Keratinocyte (primary cell): ENCODE results near the gene CD226. TPM values are rescaled to one million over a fixed set of nuclear protein-coding genes. Genes with fewer than 3 reads are reported as not detected.

Experiments used
- DNase-seq: peaks from one replicate; pipeline ENCODE4 v3.0.0-alpha.2; 2011; ENCODE audit warnings: low read depth, missing footprints, low spot score
- FAIRE-seq: peaks from 2 replicates; lab custom pipeline; 2011; peaks lifted over from hg19 to GRCh38; lab: Jason Lieb, UNC
- H2AFZ ChIP-seq: 2 replicates; pipeline ENCODE4 v1.6.0; 2012; ENCODE audit warnings: low read length, control low read depth, inconsistent platforms; ENCODE audit not compliant: control insufficient read depth
- H3K27ac ChIP-seq: 2 replicates; pipeline ENCODE4 v1.5.1; 2011; ENCODE audit warnings: low read length; ENCODE audit not compliant: control insufficient read depth, insufficient read depth
- H3K27me3 ChIP-seq: 3 replicates; pipeline ENCODE4 v1.6.0; 2011; ENCODE audit warnings: low read length; ENCODE audit not compliant: control insufficient read depth, insufficient read depth; ENCODE audit errors: extremely low read depth
- H3K36me3 ChIP-seq, 2 experiments: 2 replicates in 1 of 2; 3 replicates in 1 of 2; pipeline ENCODE4 v1.5.1; 2011; ENCODE audit warnings: low read length in 2 of 2, mild to moderate bottlenecking in 1 of 2; ENCODE audit not compliant: control insufficient read depth in 2 of 2, insufficient read depth in 2 of 2; ENCODE audit errors: extremely low read depth in 1 of 2
- H3K4me1 ChIP-seq: 3 replicates; pipeline ENCODE4 v1.5.1; 2011; ENCODE audit warnings: low read length; ENCODE audit not compliant: control insufficient read depth, insufficient read depth; ENCODE audit errors: extremely low read depth
- H3K4me2 ChIP-seq: 3 replicates; pipeline ENCODE4 v1.6.0; 2011; ENCODE audit warnings: low read depth, low read length; ENCODE audit not compliant: control insufficient read depth, insufficient read depth; ENCODE audit errors: extremely low read depth
- H3K4me3 ChIP-seq, 3 experiments: fragments of 200-600 bp in 1 of 3; sonication (generic) in 1 of 3; 2 replicates in 2 of 3; 3 replicates in 1 of 3; pipeline ENCODE4 v1.5.1; 2011 to 2016; ENCODE audit warnings: low read length in 3 of 3, mild to moderate bottlenecking in 3 of 3, control low read depth in 2 of 3, inconsistent platforms in 1 of 3, low read depth in 1 of 3, mixed read lengths in 1 of 3, mixed run types in 1 of 3, moderate library complexity in 1 of 3; ENCODE audit not compliant: control insufficient read depth in 2 of 3, insufficient read depth in 2 of 3; ENCODE audit errors: extremely low read depth in 1 of 3
- H3K79me2 ChIP-seq: 2 replicates; pipeline ENCODE4 v1.6.0; 2012; ENCODE audit warnings: low read length; ENCODE audit not compliant: control insufficient read depth, insufficient read depth
- H3K9ac ChIP-seq: 3 replicates; pipeline ENCODE4 v1.6.0; 2011; ENCODE audit warnings: low read length; ENCODE audit not compliant: control insufficient read depth, insufficient read depth; ENCODE audit errors: extremely low read depth
- H3K9me1 ChIP-seq: 3 replicates; pipeline ENCODE4 v1.6.0; 2011; ENCODE audit warnings: low read length; ENCODE audit not compliant: control insufficient read depth, insufficient read depth; ENCODE audit errors: extremely low read depth
- H3K9me3 ChIP-seq: 2 replicates; pipeline ENCODE4 v1.5.1; 2012; ENCODE audit warnings: low read depth, low read length; ENCODE audit not compliant: control insufficient read depth
- H4K20me1 ChIP-seq: 3 replicates; pipeline ENCODE4 v1.6.0; 2011; ENCODE audit warnings: low read length; ENCODE audit not compliant: control insufficient read depth, insufficient read depth; ENCODE audit errors: extremely low read depth
- EZH2 ChIP-seq: IDR thresholded peaks from one replicate; pipeline ENCODE4 v1.6.1; 2012; ENCODE audit warnings: inconsistent platforms, mild to moderate bottlenecking, low read length, moderate library complexity
- dilution Hi-C: fragments of 300-500 bp; cut with MboI; formaldehyde crosslinking; loops from one replicate; pipeline ENCODE4 v1.7.0; 2020; ENCODE audit warnings: low sequenced_read_pairs; ENCODE audit not compliant: extremely low pct_ligation_motif_present
- polyA plus RNA-seq, 5 experiments: library from polyadenylated mRNA; depleted of rRNA in 3 of 5; stranded (reverse) in 3 of 5; stranded (forward) in 1 of 5; unstranded in 1 of 5; fragments of >200 nt; gene quantifications; 1 replicate in 1 of 5; 2 replicates in 3 of 5; 3 replicates in 1 of 5; pipeline versions ENCODE4 v1.2.1 to v1.2.3, GENCODE V29; 2011 to 2012; ENCODE audit warnings: missing spikeins in 2 of 5, low read depth in 1 of 5, low replicate concordance in 1 of 5
- TF ChIP-seq, protein P1 (sequence below), 3 experiments: IDR thresholded peaks in 1 of 3; conservative IDR thresholded peaks in 1 of 3; optimal IDR thresholded peaks in 1 of 3; 2 replicates in 2 of 3; 3 replicates in 1 of 3; pipeline versions ENCODE3 to v1.5.1; 2011; ENCODE audit warnings: low read length in 3 of 3, mild to moderate bottlenecking in 3 of 3, moderate library complexity in 2 of 3, control low read depth in 1 of 3, inconsistent platforms in 1 of 3; ENCODE audit not compliant: insufficient read depth in 2 of 3; ENCODE audit errors: extremely low read depth in 1 of 3

CD226 gene
- polyA plus RNA-seq, 1 donor (not counting 4 experiments of a cell fraction or from before 2014, with no cell fraction given), result 1.3 TPM

DNA sequence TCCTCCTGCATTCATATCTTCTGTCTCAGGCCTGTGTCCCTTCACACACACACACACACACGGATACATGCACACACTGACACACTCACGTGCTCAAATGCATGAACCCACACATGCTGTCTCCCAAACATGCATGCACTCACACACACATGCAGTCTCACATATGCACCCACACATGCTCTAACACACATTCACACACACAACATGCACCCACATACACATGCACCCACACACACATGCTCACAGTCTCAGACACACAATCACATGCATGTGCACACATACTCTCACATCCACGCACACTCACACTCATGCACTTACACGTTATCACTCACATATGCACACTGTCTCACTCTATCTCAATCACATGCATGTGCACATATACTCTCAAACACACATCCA lies 1.9 kb upstream of the CD226 start:
- no peak for FAIRE-seq
- H3K79me2 ChIP-seq, result no peaks in the 10 kb centered on the region
- H3K27me3 ChIP-seq, result no peaks in the 10 kb centered on the region
- H3K27ac ChIP-seq, result no peak overlapping the region
- no peak overlapping the region for H3K4me2 ChIP-seq
- H3K36me3 ChIP-seq, result peaks cover 2 to 3% of the 10 kb centered on the region in 2 experiments
- DNase-seq, result no peak
- dilution Hi-C loops, result no loop called here
- no peak overlapping the region for H2AFZ ChIP-seq
- H3K9me3 ChIP-seq, result no peaks in the 10 kb centered on the region
- TF ChIP-seq, protein P1, sequence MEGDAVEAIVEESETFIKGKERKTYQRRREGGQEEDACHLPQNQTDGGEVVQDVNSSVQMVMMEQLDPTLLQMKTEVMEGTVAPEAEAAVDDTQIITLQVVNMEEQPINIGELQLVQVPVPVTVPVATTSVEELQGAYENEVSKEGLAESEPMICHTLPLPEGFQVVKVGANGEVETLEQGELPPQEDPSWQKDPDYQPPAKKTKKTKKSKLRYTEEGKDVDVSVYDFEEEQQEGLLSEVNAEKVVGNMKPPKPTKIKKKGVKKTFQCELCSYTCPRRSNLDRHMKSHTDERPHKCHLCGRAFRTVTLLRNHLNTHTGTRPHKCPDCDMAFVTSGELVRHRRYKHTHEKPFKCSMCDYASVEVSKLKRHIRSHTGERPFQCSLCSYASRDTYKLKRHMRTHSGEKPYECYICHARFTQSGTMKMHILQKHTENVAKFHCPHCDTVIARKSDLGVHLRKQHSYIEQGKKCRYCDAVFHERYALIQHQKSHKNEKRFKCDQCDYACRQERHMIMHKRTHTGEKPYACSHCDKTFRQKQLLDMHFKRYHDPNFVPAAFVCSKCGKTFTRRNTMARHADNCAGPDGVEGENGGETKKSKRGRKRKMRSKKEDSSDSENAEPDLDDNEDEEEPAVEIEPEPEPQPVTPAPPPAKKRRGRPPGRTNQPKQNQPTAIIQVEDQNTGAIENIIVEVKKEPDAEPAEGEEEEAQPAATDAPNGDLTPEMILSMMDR (optimal IDR thresholded peaks at IDR 0.05 in 1 of 3, IDR thresholded peaks at IDR 0.05 in 1 of 3, conservative IDR thresholded peaks at IDR 0.05 in 1 of 3; ENCODE audit: extremely low read depth in 1 of 3, insufficient read depth in 2 of 3, low read length in 3 of 3), result no peak
- no peak for TF ChIP-seq EZH2
- no peaks in the 10 kb centered on the region for H3K9me1 ChIP-seq
- H3K9ac ChIP-seq, result no peak overlapping the region
- no peak overlapping the region for H3K4me3 ChIP-seq
- H4K20me1 ChIP-seq, result no peaks in the 10 kb centered on the region
- no peaks in the 10 kb centered on the region for H3K4me1 ChIP-seq

DNA sequence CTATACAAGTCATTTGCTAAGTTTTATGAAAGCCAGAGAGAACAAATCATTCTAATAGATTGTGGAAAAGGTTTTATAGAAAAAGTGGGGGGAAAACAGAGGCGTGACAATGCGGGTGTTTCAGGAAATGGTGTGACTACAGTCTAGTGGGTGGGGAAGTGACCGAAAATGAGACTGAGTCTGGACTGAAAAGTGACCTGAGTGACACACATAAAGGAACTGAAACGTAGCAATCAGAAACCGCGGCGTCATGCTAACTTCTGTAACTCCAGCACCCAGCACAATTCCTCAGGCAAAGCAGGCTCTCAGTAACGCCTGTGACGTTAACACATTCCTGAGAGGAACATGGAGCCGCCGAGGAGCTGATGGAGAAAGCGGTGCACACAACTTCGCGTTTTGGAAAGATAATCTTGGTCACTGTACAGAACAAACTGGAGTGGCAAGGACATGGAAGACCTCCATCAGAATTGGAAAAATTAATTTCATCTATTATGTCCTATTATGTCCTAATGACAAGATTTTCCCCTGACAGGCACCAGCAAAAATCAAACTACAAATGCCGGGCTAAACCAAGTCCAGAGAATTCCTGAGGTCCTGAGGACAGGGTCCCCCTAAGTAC lies 1.4 kb upstream of the CD226 start:
- no peak for TF ChIP-seq EZH2
- TF ChIP-seq, protein P1 (optimal IDR thresholded peaks at IDR 0.05 in 1 of 3, IDR thresholded peaks at IDR 0.05 in 1 of 3, conservative IDR thresholded peaks at IDR 0.05 in 1 of 3; ENCODE audit: extremely low read depth in 1 of 3, insufficient read depth in 2 of 3, low read length in 3 of 3), result no peak

More for the DNA sequence above, 1.4 kb upstream of the CD226 start:
- Histone ChIP-seq H3K27ac (no peak overlapping the region), H4K20me1 (no peaks in the 10 kb centered on the region), H3K27me3 (no peaks in the 10 kb centered on the region), H3K4me2 (no peak overlapping the region), H3K9ac (no peak overlapping the region), H3K9me1 (no peaks in the 10 kb centered on the region), H3K36me3 (peaks cover 2 to 3% of the 10 kb centered on the region in 2 experiments), H3K79me2 (no peaks in the 10 kb centered on the region), H3K9me3 (no peaks in the 10 kb centered on the region), H2AFZ (no peak overlapping the region), H3K4me3 (no peak overlapping the region), H3K4me1 (no peaks in the 10 kb centered on the region)
- DNase-seq (no peak), FAIRE-seq (no peak)
- dilution Hi-C loops, result no loop called here
